NCI-H2029 (cell line): ENCODE measurements around the gene HPCAL1.
A peak's percentile ranks its signal among the peaks of the same experiment; 100 is the strongest.

Experiments used
- DNase-seq: peaks from one replicate; lab custom pipeline; 2025; lab: John Stamatoyannopoulos, UW

HPCAL1 gene

GRCh38 chr2:10355471-10356438, 53.1 kb downstream of the HPCAL1 start:
- DNase-seq = peak; percentile 81

GRCh38 chr2:10356439-10356811, 53.7 kb downstream of the HPCAL1 start:
- DNase-seq = peak; percentile 7

DNA sequence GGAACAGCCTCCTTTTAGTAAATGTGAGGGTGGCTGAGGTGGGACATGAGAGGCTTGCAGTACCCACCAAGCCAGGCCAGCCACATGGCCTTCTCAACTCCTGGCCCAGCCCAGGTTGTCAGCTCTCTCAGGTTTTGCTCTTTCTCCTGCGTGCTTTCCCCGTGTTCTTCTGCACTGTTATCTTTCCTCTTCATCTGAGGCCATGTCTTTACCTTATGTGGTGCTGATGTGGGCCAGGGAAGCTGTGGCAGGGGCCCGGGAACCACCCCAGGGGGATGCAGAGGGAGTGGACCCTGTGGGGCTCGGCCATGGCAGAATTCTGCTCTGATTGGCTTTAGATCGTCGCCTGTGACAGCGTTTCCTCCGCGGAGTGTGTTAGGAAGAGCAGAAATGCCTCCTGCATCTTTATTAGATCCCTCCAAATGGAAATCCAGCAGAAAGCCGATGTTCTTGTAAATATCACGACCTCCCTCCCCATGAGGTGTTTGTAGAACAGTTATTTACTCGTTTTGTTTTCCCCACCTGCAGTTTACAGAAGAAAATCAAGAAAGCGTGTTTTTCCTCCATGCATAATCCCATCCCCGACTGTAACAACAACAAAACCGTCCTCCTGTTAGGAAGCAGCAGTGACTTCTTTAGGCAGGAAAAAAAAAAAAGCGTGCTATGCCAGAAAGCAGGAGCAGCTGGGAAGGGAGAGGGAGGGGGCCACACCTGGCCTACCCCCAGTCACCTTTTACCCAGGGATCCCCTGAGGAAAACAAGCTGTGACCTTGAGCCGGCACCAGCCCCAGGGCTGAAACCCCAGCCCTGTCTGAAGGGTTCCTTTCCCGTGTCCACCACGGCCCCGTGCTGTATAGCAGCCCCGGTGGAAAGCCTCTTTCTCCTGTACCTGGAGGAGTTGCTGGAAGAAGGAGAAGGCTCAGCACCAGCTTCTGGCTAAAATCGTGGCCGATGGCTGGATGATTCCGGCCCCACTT, 54.8 kb downstream of the HPCAL1 start:
- no peak for DNase-seq

GRCh38 chr2:10359246-10359645, 56.5 kb downstream of the HPCAL1 start:
- DNase-seq = no peak

- no peak for DNase-seq
Measured at GRCh38 chr2:10359731-10360329, 57.1 kb downstream of the HPCAL1 start.

- no peak for DNase-seq
Measured at GRCh38 chr2:10360460-10360849, 57.8 kb downstream of the HPCAL1 start.

DNA sequence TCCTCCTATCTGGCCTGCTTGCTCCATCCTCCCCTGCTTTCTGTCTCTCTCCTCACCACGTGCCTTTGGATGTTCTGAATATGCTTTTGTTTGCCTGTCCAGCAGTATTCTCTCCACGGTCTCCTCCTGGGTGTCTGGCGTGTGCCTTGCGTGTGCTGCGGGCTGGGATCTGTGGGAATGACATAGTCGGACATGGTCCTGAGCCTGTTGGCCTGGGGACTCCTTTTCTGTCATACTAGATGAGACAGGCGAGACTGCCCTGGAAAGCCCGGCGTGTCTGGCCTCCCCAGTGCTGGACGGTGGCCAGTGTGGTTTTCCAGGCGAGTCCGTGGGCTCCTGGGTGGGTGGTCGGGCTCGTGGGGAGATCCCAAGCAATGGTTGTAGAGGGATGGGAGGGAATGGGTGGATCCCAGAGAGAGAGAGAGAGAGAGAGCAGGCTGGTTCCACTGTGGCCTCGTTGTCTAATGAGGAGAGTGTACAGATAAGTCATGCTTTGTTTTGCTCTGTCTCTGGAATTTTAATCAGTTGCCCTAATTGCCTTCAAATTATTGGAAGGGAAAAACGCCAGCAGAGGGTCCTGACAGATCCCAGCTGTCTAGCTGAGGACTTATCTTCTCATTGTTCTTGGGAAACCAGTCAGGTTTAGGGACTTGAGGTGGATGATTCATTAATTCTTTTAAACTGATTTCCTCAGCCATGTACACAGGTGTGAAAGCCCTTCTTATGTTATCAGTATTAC, 58.3 kb downstream of the HPCAL1 start:
- no peak for DNase-seq

DNA sequence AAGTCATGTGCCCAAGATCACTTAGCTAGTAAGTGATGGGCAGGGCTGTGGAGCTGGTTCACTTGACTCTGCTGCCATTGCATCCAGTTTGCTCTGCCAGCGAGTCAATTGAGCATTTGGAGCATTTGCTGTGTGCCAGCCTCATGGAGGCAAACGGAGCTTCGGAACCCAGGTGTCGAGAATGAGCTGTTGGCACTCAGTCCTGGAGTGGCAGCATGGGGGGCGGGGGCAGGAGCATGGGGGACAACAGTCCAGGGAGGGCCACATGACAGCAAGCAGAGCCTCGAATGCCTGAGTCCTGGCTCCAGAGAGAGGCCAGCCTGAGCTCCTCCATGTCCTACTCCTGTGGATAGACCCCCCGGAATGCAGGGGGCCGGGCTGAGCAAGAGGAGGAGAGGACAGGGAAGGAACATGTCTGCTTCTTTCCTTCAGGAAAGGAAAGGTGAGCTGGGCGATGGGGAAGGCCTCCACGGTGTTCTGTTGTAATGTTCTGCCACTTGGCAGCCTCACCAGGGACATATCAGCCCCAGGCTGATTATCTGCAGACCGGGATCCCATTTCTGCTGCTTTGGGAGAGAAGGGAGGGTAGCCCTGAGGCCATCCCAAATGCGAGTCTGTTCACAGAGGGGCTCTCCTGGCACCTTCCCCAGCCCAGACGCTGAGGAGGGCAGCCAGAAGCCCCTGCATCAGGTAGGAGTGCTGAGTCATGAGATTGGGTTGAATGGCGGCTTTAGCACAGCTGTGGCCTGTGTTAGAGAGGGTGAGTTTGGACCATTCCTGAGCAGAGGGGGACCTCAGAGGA, 59.6 kb downstream of the HPCAL1 start:
- no peak for DNase-seq

- no peak for DNase-seq
Measured at GRCh38 chr2:10362898-10363454, 60.3 kb downstream of the HPCAL1 start.

GRCh38 chr2:10363861-10364610, 61.3 kb downstream of the HPCAL1 start:
- no peak for DNase-seq

DNA sequence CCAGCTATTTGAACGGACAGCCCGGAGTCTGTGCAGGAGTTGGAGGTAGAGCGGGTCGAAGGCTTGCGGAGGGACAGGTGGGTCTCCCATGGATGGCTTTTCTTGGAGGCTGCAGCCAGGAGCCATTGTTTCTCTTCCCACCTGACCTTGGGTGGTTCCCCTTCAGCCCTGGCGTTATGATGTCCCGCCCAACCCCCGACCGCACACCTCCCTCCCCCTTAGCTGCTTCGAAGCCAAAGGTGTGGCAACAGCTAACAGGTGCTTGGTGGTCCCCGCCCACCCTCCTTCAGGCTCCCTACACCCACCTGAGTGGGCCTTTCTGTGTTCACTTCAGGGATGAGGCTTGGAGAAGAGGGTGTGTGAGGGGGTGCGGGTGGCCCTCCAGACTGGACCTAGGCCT, 62.7 kb downstream of the HPCAL1 start:
- DNase-seq = no peak

- DNase-seq = no peak
Measured at GRCh38 chr2:10366601-10367270, 64.0 kb downstream of the HPCAL1 start.

- DNase-seq = no peak
Measured at GRCh38 chr2:10367472-10368439, 65.1 kb downstream of the HPCAL1 start.

DNA sequence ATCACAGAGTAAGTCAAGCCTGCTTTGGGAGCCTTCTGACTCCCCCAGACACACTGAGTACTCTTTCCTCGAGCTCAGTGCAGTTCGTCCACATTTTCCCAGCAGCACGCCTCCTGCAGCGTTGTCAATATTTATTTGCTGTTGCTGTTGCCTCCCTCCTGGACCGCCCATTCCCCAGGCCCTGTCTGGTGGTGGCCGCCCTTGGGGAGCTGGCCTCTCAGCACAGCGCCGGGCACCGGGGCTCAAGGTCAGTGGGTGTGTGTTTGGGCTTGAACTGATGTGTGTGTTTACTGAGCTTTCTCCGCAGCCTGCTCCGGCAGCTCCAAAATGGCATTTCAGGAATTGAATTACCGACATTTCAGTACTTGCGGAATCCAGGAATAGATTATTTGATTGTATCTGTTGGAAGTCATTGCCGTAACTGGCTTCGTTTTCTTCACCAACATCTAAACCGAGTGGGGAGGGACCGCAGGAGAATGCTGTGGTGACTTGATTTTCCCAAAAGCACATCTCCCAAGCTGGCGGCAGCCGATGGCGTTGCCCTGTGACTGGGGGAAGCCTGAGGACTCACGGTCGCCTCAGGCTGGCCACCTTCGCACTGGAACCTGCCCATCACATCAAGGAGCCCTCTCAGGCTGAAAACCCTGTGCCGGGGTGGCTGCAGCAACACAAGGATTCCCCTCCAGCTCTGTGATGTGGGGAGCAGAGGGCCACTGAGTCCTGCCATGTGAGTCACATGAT, 66.0 kb downstream of the HPCAL1 start:
- DNase-seq = no peak

GRCh38 chr2:10369269-10370255, 66.9 kb downstream of the HPCAL1 start:
- no peak for DNase-seq

- no peak for DNase-seq
Measured at GRCh38 chr2:10370390-10370789, 67.7 kb downstream of the HPCAL1 start.
